A204.1 (cell line): Measurements from ENCODE around the gene SOAT1.
A peak's percentile ranks its signal among the peaks of the same experiment; 100 is the strongest.
"Not testable (repeated sequence)": the region's sequence is repeated elsewhere in the genome, so short reads cannot be mapped to it uniquely, and the experiment has no call there.

Source experiments
- FAIRE-seq: peaks from 2 replicates; lab custom pipeline; 2012; peaks lifted over from hg19 to GRCh38; lab: Jason Lieb, UNC

SOAT1 gene

GRCh38 chr1:179293340-179294327 lies at the start of gene SOAT1:
SOAT1 (plus strand) TSS chr1:179293797; CDS start chr1:179302685, 8,888 bp downstream.
- FAIRE-seq, result no peak

- FAIRE-seq, result not testable (repeated sequence)
These were observed 48.2 kb upstream of the SOAT1 start for GRCh38 chr1:179245426-179245825.

- FAIRE-seq, result no peak
These were observed 45.7 kb upstream of the SOAT1 start for GRCh38 chr1:179247923-179248322.

- peak; percentile 11 for FAIRE-seq
These were observed 41.9 kb upstream of the SOAT1 start for GRCh38 chr1:179251675-179252074.

GRCh38 chr1:179252606-179253005 lies 41.0 kb upstream of the SOAT1 start:
- no peak for FAIRE-seq

GRCh38 chr1:179253286-179253972 lies 40.2 kb upstream of the SOAT1 start:
- no peak for FAIRE-seq

- no peak for FAIRE-seq
These were observed 31.4 kb upstream of the SOAT1 start for GRCh38 chr1:179262183-179262582.

- no peak for FAIRE-seq
These were observed 30.5 kb upstream of the SOAT1 start for GRCh38 chr1:179263121-179263520.

GRCh38 chr1:179264507-179264906 lies 29.1 kb upstream of the SOAT1 start:
- FAIRE-seq, result no peak

- no peak for FAIRE-seq
These were observed 24.5 kb upstream of the SOAT1 start for GRCh38 chr1:179269071-179269470.

GRCh38 chr1:179274424-179274823 lies 19.2 kb upstream of the SOAT1 start:
- not testable (repeated sequence) for FAIRE-seq

- no peak for FAIRE-seq
These were observed 14.7 kb upstream of the SOAT1 start for GRCh38 chr1:179278920-179279319.

- no peak for FAIRE-seq
These were observed 9.6 kb upstream of the SOAT1 start for GRCh38 chr1:179283992-179284391.

GRCh38 chr1:179287946-179288345 lies 5.7 kb upstream of the SOAT1 start:
- no peak for FAIRE-seq

GRCh38 chr1:179288977-179289376 lies 4.6 kb upstream of the SOAT1 start:
- FAIRE-seq, result no peak

GRCh38 chr1:179295164-179295755 lies 1.7 kb downstream of the SOAT1 start:
- FAIRE-seq, result no peak

- no peak for FAIRE-seq
These were observed 2.9 kb downstream of the SOAT1 start for GRCh38 chr1:179296356-179297104.

- no peak for FAIRE-seq
These were observed 3.4 kb downstream of the SOAT1 start for GRCh38 chr1:179297105-179297378.

GRCh38 chr1:179298952-179299351 lies 5.4 kb downstream of the SOAT1 start:
- FAIRE-seq, result no peak

GRCh38 chr1:179300112-179300511 lies 6.5 kb downstream of the SOAT1 start:
- no peak for FAIRE-seq

GRCh38 chr1:179302070-179302469 lies 8.5 kb downstream of the SOAT1 start:
- no peak for FAIRE-seq

GRCh38 chr1:179303200-179303785 lies 9.7 kb downstream of the SOAT1 start:
- no peak for FAIRE-seq
